ENCODE measurements around the gene NHEJ1.

NHEJ1 gene

GRCh38 chr2:219038600-219038999, 122.0 kb downstream of the NHEJ1 start:
- H3K79me1 ChIP-seq (ENCODE audit: low read length), result no peaks in the 10 kb centered on the region
- H3K27me3 ChIP-seq (ENCODE audit: insufficient read depth, low read length), result peaks cover 9% of the 10 kb centered on the region
- H2BK120ac ChIP-seq (ENCODE audit: insufficient read depth, low read length, poor library complexity), result no peak overlapping the region
- no peaks in the 10 kb centered on the region for H3K36me3 ChIP-seq (ENCODE audit: control insufficient read depth in 1 of 2, insufficient read depth in 2 of 2, low read length in 2 of 2)
- H2AFZ ChIP-seq (ENCODE audit: insufficient read depth, low read length, poor library complexity), result no peak overlapping the region
- H3K14ac ChIP-seq (ENCODE audit: low read length), result no peak overlapping the region
- no peak overlapping the region for H2BK12ac ChIP-seq (ENCODE audit: low read length)
- no peak overlapping the region for H3K4ac ChIP-seq (ENCODE audit: low read depth, low read length)
- H3K9me3 ChIP-seq (ENCODE audit: insufficient read depth, low read depth, low read length), result no peaks in the 10 kb centered on the region
- H3K27ac ChIP-seq (ENCODE audit: low read depth, low read length), result no peak overlapping the region
- no peak overlapping the region for H3K23ac ChIP-seq (ENCODE audit: low read length)
- no peak for DNase-seq
- no peak overlapping the region for H4K8ac ChIP-seq (ENCODE audit: low read depth, low read length)
- peaks cover 0 to 2% of the 10 kb centered on the region in 2 experiments for H3K4me1 ChIP-seq (ENCODE audit: control insufficient read depth in 1 of 2, insufficient read depth in 2 of 2, low read length in 2 of 2)
- H4K91ac ChIP-seq (ENCODE audit: low read depth, low read length), result no peak overlapping the region
- no peak overlapping the region for H2AK5ac ChIP-seq (ENCODE audit: low read length)
- no peaks in the 10 kb centered on the region for H3K79me2 ChIP-seq (ENCODE audit: control insufficient read depth, insufficient read depth, low read length, poor library complexity)
- no peak overlapping the region for H3K18ac ChIP-seq (ENCODE audit: low read length)
- H2BK5ac ChIP-seq (ENCODE audit: low read depth, low read length, poor library complexity), result no peak overlapping the region
- H3K4me3 ChIP-seq (ENCODE audit: low read depth, low read length), result no peak overlapping the region
- no peak overlapping the region for H3K4me2 ChIP-seq (ENCODE audit: low read length)
- WGBS (ENCODE audit: extremely low coverage, insufficient coverage, insufficient read length), result no CpG with 5 or more reads among the region's 1 CpG
- H4K12ac ChIP-seq (ENCODE audit: low read depth, low read length), result no peak overlapping the region
- no peak overlapping the region for H3K9ac ChIP-seq (ENCODE audit: low read length)

- no peak overlapping the region for H4K12ac ChIP-seq (ENCODE audit: low read depth, low read length)
- no peak overlapping the region for H4K8ac ChIP-seq (ENCODE audit: low read depth, low read length)
- no peak overlapping the region for H2AFZ ChIP-seq (ENCODE audit: insufficient read depth, low read length, poor library complexity)
- H3K36me3 ChIP-seq (ENCODE audit: control insufficient read depth in 1 of 2, insufficient read depth in 2 of 2, low read length in 2 of 2), result no peaks in the 10 kb centered on the region
- no peak overlapping the region for H3K4me2 ChIP-seq (ENCODE audit: low read length)
- no peaks in the 10 kb centered on the region for H3K79me1 ChIP-seq (ENCODE audit: low read length)
- no peak overlapping the region for H3K14ac ChIP-seq (ENCODE audit: low read length)
- no peak overlapping the region for H3K4ac ChIP-seq (ENCODE audit: low read depth, low read length)
- no peak overlapping the region for H3K4me3 ChIP-seq (ENCODE audit: low read depth, low read length)
- no peak overlapping the region for H4K91ac ChIP-seq (ENCODE audit: low read depth, low read length)
- H3K9me3 ChIP-seq (ENCODE audit: insufficient read depth, low read depth, low read length), result no peaks in the 10 kb centered on the region
- no peak overlapping the region for H3K9ac ChIP-seq (ENCODE audit: low read length)
- H3K18ac ChIP-seq (ENCODE audit: low read length), result no peak overlapping the region
- no peak overlapping the region for H2BK5ac ChIP-seq (ENCODE audit: low read depth, low read length, poor library complexity)
- peaks cover 0 to 2% of the 10 kb centered on the region in 2 experiments for H3K4me1 ChIP-seq (ENCODE audit: control insufficient read depth in 1 of 2, insufficient read depth in 2 of 2, low read length in 2 of 2)
- no peak overlapping the region for H2AK5ac ChIP-seq (ENCODE audit: low read length)
- H3K27me3 ChIP-seq (ENCODE audit: insufficient read depth, low read length), result peaks cover 9% of the 10 kb centered on the region
- no peak for DNase-seq
- no peak overlapping the region for H3K27ac ChIP-seq (ENCODE audit: low read depth, low read length)
- H3K79me2 ChIP-seq (ENCODE audit: control insufficient read depth, insufficient read depth, low read length, poor library complexity), result no peaks in the 10 kb centered on the region
- H2BK120ac ChIP-seq (ENCODE audit: insufficient read depth, low read length, poor library complexity), result no peak overlapping the region
- no peak overlapping the region for H2BK12ac ChIP-seq (ENCODE audit: low read length)
- WGBS (ENCODE audit: extremely low coverage, insufficient coverage, insufficient read length), result no CpG with 5 or more reads among the region's 8 CpGs
- H3K23ac ChIP-seq (ENCODE audit: low read length), result no peak overlapping the region
Measured at GRCh38 chr2:219037783-219038499, 122.7 kb downstream of the NHEJ1 start.

GRCh38 chr2:219035942-219036341, 124.7 kb downstream of the NHEJ1 start:
- no peak overlapping the region for H2AFZ ChIP-seq (ENCODE audit: insufficient read depth, low read length, poor library complexity)
- H2BK5ac ChIP-seq (ENCODE audit: low read depth, low read length, poor library complexity), result no peak overlapping the region
- H3K4me2 ChIP-seq (ENCODE audit: low read length), result no peak overlapping the region
- H2BK12ac ChIP-seq (ENCODE audit: low read length), result no peak overlapping the region
- no peaks in the 10 kb centered on the region for H3K4me1 ChIP-seq (ENCODE audit: control insufficient read depth in 1 of 2, insufficient read depth in 2 of 2, low read length in 2 of 2)
- no CpG with 5 or more reads among the region's 2 CpGs for WGBS (ENCODE audit: extremely low coverage, insufficient coverage, insufficient read length)
- H4K12ac ChIP-seq (ENCODE audit: low read depth, low read length), result no peak overlapping the region
- H4K91ac ChIP-seq (ENCODE audit: low read depth, low read length), result no peak overlapping the region
- no peak overlapping the region for H3K14ac ChIP-seq (ENCODE audit: low read length)
- no peaks in the 10 kb centered on the region for H3K79me1 ChIP-seq (ENCODE audit: low read length)
- no peak overlapping the region for H3K18ac ChIP-seq (ENCODE audit: low read length)
- H4K8ac ChIP-seq (ENCODE audit: low read depth, low read length), result no peak overlapping the region
- no peak overlapping the region for H3K4me3 ChIP-seq (ENCODE audit: low read depth, low read length)
- no peaks in the 10 kb centered on the region for H3K9me3 ChIP-seq (ENCODE audit: insufficient read depth, low read depth, low read length)
- H3K9ac ChIP-seq (ENCODE audit: low read length), result no peak overlapping the region
- H2AK5ac ChIP-seq (ENCODE audit: low read length), result no peak overlapping the region
- no peaks in the 10 kb centered on the region for H3K27me3 ChIP-seq (ENCODE audit: insufficient read depth, low read length)
- H3K4ac ChIP-seq (ENCODE audit: low read depth, low read length), result no peak overlapping the region
- H3K23ac ChIP-seq (ENCODE audit: low read length), result no peak overlapping the region
- no peaks in the 10 kb centered on the region for H3K79me2 ChIP-seq (ENCODE audit: control insufficient read depth, insufficient read depth, low read length, poor library complexity)
- no peak overlapping the region for H3K27ac ChIP-seq (ENCODE audit: low read depth, low read length)
- H3K36me3 ChIP-seq (ENCODE audit: control insufficient read depth in 1 of 2, insufficient read depth in 2 of 2, low read length in 2 of 2), result no peaks in the 10 kb centered on the region
- DNase-seq, result no peak
- H2BK120ac ChIP-seq (ENCODE audit: insufficient read depth, low read length, poor library complexity), result no peak overlapping the region

- Histone ChIP-seq H3K36me3 (ENCODE audit: control insufficient read depth in 1 of 2, insufficient read depth in 2 of 2, low read length in 2 of 2) (no peaks in the 10 kb centered on the region), H4K91ac (ENCODE audit: low read depth, low read length) (no peak overlapping the region), H3K4me3 (ENCODE audit: low read depth, low read length) (no peak overlapping the region), H2AK5ac (ENCODE audit: low read length) (no peak overlapping the region), H3K23ac (ENCODE audit: low read length) (no peak overlapping the region), H3K27ac (ENCODE audit: low read depth, low read length) (no peak overlapping the region), H3K4me1 (ENCODE audit: control insufficient read depth in 1 of 2, insufficient read depth in 2 of 2, low read length in 2 of 2) (no peaks in the 10 kb centered on the region), H3K4ac (ENCODE audit: low read depth, low read length) (no peak overlapping the region), H4K12ac (ENCODE audit: low read depth, low read length) (no peak overlapping the region), H3K79me1 (ENCODE audit: low read length) (no peaks in the 10 kb centered on the region), H2BK120ac (ENCODE audit: insufficient read depth, low read length, poor library complexity) (no peak overlapping the region), H2AFZ (ENCODE audit: insufficient read depth, low read length, poor library complexity) (no peak overlapping the region), H3K14ac (ENCODE audit: low read length) (no peak overlapping the region), H4K8ac (ENCODE audit: low read depth, low read length) (no peak overlapping the region), H3K4me2 (ENCODE audit: low read length) (no peak overlapping the region), H3K9me3 (ENCODE audit: insufficient read depth, low read depth, low read length) (no peaks in the 10 kb centered on the region), H3K27me3 (ENCODE audit: insufficient read depth, low read length) (no peaks in the 10 kb centered on the region), H3K9ac (ENCODE audit: low read length) (no peak overlapping the region), H3K18ac (ENCODE audit: low read length) (no peak overlapping the region), H3K79me2 (ENCODE audit: control insufficient read depth, insufficient read depth, low read length, poor library complexity) (no peaks in the 10 kb centered on the region), H2BK12ac (ENCODE audit: low read length) (no peak overlapping the region), H2BK5ac (ENCODE audit: low read depth, low read length, poor library complexity) (no peak overlapping the region)
- no CpG with 5 or more reads among the region's 6 CpGs for WGBS (ENCODE audit: extremely low coverage, insufficient coverage, insufficient read length)
- DNase-seq, result no peak
Measured at GRCh38 chr2:219034823-219035222, 125.8 kb downstream of the NHEJ1 start.

All from trophoblast cell (in vitro differentiated cells and primary cell).